ENCODE results near the gene RGS12. TPM values are rescaled to one million over a fixed set of nuclear protein-coding genes. Genes with fewer than 3 reads are reported as not detected.

Gene RGS12
- total RNA-seq, 2 experiments from 2014 or later = 8.0 to 9.4 TPM

- CTCF ChIA-PET = no interaction called here
- no peak overlapping the region for H3K4me3 Mint-ChIP-seq
- no peak for ATAC-seq
These were observed 23.5 kb upstream of the RGS12 start for GRCh38 chr4:3269105-3269927.

GRCh38 chr4:3269991-3270611, 22.7 kb upstream of the RGS12 start:
- no peak for DNase-seq
- no peak overlapping the region for H3K4me3 Mint-ChIP-seq
- H3K27me3 Mint-ChIP-seq = no peaks in the 10 kb centered on the region
- intact Hi-C loops (cut with DNase I, micrococcal nuclease) = no loop called here
- ATAC-seq = no peak
- ChIA-PET CTCF (no interaction called here), POLR2A (no interaction called here)
- no peak overlapping the region for H3K27ac Mint-ChIP-seq
- H3K36me3 Mint-ChIP-seq (ENCODE audit: low read depth) = no peaks in the 10 kb centered on the region
- H3K4me1 Mint-ChIP-seq = no peaks in the 10 kb centered on the region
- H3K9me3 Mint-ChIP-seq (ENCODE audit: low read depth) = peaks cover 2% of the 10 kb centered on the region

More at GRCh38 chr4:3269105-3269927, 23.5 kb upstream of the RGS12 start:
- H3K9me3 Mint-ChIP-seq (ENCODE audit: low read depth) = peaks cover 2% of the 10 kb centered on the region
- H3K36me3 Mint-ChIP-seq (ENCODE audit: low read depth) = no peaks in the 10 kb centered on the region
- intact Hi-C loops (cut with DNase I, micrococcal nuclease) = no loop called here
- DNase-seq = no peak
- no peaks in the 10 kb centered on the region for H3K4me1 Mint-ChIP-seq
- no peak overlapping the region for H3K27ac Mint-ChIP-seq
- H3K27me3 Mint-ChIP-seq = no peaks in the 10 kb centered on the region
- POLR2A ChIA-PET = no interaction called here

DNA sequence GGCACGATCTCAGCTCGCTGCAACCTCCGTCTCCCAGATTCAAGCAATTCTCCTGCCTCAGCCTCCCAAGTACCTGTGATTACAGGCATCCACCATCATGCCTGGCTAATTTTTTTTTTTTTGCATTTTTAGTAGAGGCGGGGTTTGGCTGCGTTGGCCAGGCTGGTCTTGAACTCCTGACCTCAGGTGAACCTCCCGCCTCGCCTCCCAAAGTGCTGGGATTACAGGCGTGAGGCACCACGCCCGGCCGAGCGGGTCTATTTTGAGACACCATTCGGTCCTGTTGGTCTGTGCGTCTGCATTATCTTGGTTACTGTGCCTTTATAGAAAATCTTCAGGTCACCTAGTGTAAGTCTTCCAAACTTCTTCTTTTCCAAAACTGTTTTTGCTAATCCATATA, 21.7 kb upstream of the RGS12 start:
- intact Hi-C loops (cut with DNase I, micrococcal nuclease) = no loop called here
- ChIA-PET POLR2A (no interaction called here), CTCF (no interaction called here)
- no peaks in the 10 kb centered on the region for H3K36me3 Mint-ChIP-seq (ENCODE audit: low read depth)
- H3K27me3 Mint-ChIP-seq = no peaks in the 10 kb centered on the region
- no peak for ATAC-seq
- no peak overlapping the region for H3K27ac Mint-ChIP-seq
- H3K4me3 Mint-ChIP-seq = no peak overlapping the region
- H3K4me1 Mint-ChIP-seq = no peaks in the 10 kb centered on the region
- DNase-seq = no peak
- H3K9me3 Mint-ChIP-seq (ENCODE audit: low read depth) = peaks cover 2% of the 10 kb centered on the region

GRCh38 chr4:3276986-3277385, 15.8 kb upstream of the RGS12 start:
- POLR2A ChIA-PET = no interaction called here
- H3K4me3 Mint-ChIP-seq = no peak overlapping the region

DNA sequence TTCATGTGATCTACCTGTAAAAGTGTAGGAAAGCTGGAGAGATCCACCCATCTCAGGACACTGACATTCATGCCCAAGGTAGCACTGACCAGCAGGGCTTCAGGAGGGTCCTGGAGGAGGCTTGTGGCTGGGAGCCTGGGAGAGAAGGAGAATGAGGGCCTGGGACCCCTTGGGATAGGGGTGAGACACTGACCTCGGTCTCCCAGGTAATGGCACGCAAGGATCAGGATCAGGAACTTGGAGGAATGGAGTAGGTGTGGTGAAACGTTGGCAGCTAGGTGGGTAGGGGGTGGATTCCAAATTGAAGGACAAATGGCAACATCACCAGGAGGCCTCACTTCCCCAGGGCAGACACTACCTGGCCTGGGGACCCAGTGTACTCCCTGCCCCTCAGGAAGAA, 12.4 kb upstream of the RGS12 start:
- Mint-ChIP-seq H3K4me1 (no peaks in the 10 kb centered on the region), H3K27ac (no peak overlapping the region), H3K27me3 (no peaks in the 10 kb centered on the region), H3K4me3 (no peak overlapping the region), H3K36me3 (ENCODE audit: low read depth) (peaks cover 5% of the 10 kb centered on the region), H3K9me3 (ENCODE audit: low read depth) (peaks cover 7% of the 10 kb centered on the region)
- DNase-seq (no peak), ATAC-seq (no peak)
- intact Hi-C loops (cut with DNase I, micrococcal nuclease) = no loop called here
- POLR2A ChIA-PET = no interaction called here
- CTCF ChIA-PET = interaction anchor here (0.8 kb wide), 1 partner anchor 174 kb away, joined by 3 read pairs; no protein-coding TSS in a partner anchor

More at GRCh38 chr4:3276986-3277385, 15.8 kb upstream of the RGS12 start:
- Mint-ChIP-seq H3K9me3 (ENCODE audit: low read depth) (peaks cover 9% of the 10 kb centered on the region), H3K27me3 (no peaks in the 10 kb centered on the region), H3K4me1 (no peaks in the 10 kb centered on the region), H3K27ac (no peak overlapping the region), H3K36me3 (ENCODE audit: low read depth) (peaks cover 4% of the 10 kb centered on the region)
- DNase-seq = no peak
- CTCF ChIA-PET = no interaction called here
- ATAC-seq = no peak
- intact Hi-C loops (cut with DNase I, micrococcal nuclease) = no loop called here

DNA sequence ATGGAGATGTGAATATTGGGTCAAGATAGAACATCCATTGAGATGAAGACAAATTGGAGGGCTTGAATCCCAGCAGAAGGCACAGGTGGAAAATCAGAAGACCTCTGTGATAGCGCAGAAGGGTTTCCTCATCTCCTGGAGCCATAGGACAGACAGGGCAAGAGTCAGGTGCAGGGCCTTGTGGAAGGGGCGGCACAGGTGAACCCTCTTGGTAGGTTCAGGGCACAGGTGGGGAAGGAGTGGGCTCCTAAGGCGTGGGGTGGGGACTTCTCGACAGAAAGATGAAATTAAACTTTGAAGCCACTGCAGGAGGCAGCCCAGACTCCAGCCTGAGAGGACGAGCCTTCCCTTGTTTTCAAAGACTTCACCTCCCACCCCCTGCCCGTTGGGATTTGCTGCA, 9.3 kb upstream of the RGS12 start:
- H3K27ac Mint-ChIP-seq = no peak overlapping the region

DNA sequence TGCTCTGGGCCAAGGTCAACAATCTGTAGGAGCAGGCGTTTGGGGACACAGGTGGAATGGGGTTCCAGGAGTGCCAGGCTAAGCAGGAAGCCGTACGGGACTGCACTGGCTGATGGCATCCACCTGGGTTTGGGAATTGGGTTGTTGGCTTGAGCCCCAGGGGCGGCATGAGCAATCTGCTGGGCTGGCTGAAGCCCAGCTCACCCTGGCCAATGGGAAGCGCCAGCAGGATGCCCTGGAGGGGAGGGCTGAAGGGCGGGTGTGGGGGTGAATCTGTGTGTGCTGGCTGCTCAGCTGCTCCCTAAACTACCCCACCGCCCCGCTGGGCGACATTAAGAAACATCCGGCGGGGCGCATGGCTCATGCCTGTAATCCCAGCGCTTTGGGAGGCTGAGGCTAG, 8.9 kb upstream of the RGS12 start:
- H3K27me3 Mint-ChIP-seq = peaks cover 4% of the 10 kb centered on the region
- H3K4me1 Mint-ChIP-seq = no peaks in the 10 kb centered on the region
- H3K4me3 Mint-ChIP-seq = no peak overlapping the region
- POLR2A ChIA-PET = interaction anchor here (0.5 kb wide), 1 partner anchor 25 kb away, joined by 3 read pairs; no protein-coding TSS in a partner anchor
- no peak overlapping the region for H3K27ac Mint-ChIP-seq
- intact Hi-C loops (cut with DNase I, micrococcal nuclease) = no loop called here
- DNase-seq = no peak
- ATAC-seq = no peak
- H3K36me3 Mint-ChIP-seq (ENCODE audit: low read depth) = peaks cover 5% of the 10 kb centered on the region
- CTCF ChIA-PET = no interaction called here
- H3K9me3 Mint-ChIP-seq (ENCODE audit: low read depth) = peaks cover 7% of the 10 kb centered on the region

More for the DNA sequence above, 9.3 kb upstream of the RGS12 start:
- Mint-ChIP-seq H3K4me1 (no peaks in the 10 kb centered on the region), H3K36me3 (ENCODE audit: low read depth) (peaks cover 5% of the 10 kb centered on the region), H3K9me3 (ENCODE audit: low read depth) (peaks cover 7% of the 10 kb centered on the region), H3K27me3 (peaks cover 4% of the 10 kb centered on the region), H3K4me3 (no peak overlapping the region)
- no peak for ATAC-seq
- DNase-seq = no peak
- POLR2A ChIA-PET = no interaction called here
- intact Hi-C loops (cut with DNase I, micrococcal nuclease) = no loop called here
- CTCF ChIA-PET = no interaction called here

DNA sequence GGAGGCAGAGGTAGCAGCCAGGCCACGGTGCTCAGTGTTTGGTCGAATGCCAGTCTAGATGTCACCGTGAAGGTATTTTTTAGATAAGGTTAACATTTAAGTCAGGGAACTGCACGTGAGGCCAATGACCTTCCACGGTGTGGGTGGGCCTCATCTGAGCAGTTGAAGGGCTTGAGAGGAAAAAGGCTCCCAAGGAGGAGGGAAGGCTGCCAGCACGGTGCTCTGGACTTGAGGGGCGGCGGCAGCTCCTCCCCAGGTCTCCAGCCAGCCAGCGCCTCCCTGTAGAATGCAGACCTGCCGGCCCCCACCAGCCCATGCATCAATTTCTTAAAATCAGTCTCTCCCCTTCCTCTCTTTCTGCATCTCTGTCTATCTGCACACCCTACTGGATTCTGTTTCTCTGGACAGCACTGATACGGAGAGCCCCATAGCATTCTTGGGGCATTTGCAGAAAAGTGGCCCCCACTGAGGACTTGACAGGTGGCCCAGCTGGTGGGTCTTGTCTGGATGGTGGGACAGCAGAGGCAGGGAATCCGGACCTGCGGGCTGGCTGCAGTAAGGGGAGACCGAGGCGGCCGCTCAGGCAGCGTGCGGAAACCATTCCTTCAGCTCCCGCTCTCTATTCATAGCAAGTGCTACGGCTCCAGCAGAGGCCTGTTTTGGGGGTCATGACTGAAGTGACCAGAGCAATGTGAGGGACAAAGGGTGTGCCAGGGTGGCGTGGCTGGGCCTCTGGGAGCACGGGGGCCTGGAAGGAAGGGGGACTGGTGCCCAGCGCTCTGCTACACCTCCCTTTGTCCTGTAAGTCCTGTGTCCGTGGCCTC, 7.9 kb upstream of the RGS12 start:
- Mint-ChIP-seq H3K36me3 (ENCODE audit: low read depth) (peaks cover 5% of the 10 kb centered on the region), H3K4me3 (no peak overlapping the region), H3K4me1 (no peaks in the 10 kb centered on the region), H3K27ac (no peak overlapping the region), H3K9me3 (ENCODE audit: low read depth) (peaks cover 3% of the 10 kb centered on the region), H3K27me3 (peaks cover 4% of the 10 kb centered on the region)
- ChIA-PET CTCF (no interaction called here), POLR2A (no interaction called here)
- DNase-seq = no peak
- no peak for ATAC-seq
- intact Hi-C loops (cut with DNase I, micrococcal nuclease) = no loop called here

DNA sequence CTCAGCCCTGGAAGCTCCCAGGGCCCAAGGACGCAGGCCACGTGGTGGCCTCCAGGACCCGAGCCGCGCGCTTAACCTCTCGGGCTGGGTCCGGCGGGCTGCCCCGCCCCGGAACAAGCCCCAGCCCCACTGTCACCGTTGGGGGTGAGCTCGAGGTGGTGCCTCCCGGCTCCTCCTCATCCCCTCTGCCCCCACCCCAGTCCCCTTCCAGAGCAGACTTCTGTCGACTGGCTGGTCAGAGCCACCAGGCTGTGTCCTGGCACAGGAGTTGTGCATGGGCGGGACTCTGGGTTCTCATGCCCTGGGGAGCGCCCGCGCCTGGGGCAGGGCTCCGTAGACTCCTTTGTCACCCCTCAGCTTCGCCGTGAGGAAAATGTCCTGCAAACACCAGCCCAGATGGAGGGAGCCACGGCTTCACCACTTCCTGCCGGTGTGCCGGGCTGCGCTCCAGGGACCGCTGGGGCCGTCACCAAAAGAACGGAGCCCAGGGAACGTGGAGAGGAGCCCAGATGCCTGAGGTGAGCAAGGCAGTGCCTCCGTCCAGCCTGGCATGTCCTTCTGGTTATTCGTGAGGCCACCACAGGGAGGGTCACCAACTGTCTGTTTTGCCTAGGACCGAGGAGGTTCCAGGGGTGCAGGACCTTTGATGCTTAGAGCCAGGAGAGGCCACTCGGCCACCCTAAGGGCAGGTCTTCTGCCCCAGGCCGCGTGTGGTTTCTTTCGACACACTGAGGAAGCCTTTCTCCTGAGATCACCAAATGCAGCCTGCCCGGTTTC, 7.1 kb upstream of the RGS12 start:
- DNase-seq = no peak
- ChIA-PET POLR2A (no interaction called here), CTCF (no interaction called here)
- H3K4me1 Mint-ChIP-seq = no peaks in the 10 kb centered on the region
- ATAC-seq = no peak
- intact Hi-C loops (cut with DNase I, micrococcal nuclease) = no loop called here
- peaks cover 3% of the 10 kb centered on the region for H3K9me3 Mint-ChIP-seq (ENCODE audit: low read depth)
- H3K36me3 Mint-ChIP-seq (ENCODE audit: low read depth) = peaks cover 5% of the 10 kb centered on the region
- H3K27ac Mint-ChIP-seq = no peak overlapping the region
- no peak overlapping the region for H3K4me3 Mint-ChIP-seq
- peaks cover 4% of the 10 kb centered on the region for H3K27me3 Mint-ChIP-seq

DNA sequence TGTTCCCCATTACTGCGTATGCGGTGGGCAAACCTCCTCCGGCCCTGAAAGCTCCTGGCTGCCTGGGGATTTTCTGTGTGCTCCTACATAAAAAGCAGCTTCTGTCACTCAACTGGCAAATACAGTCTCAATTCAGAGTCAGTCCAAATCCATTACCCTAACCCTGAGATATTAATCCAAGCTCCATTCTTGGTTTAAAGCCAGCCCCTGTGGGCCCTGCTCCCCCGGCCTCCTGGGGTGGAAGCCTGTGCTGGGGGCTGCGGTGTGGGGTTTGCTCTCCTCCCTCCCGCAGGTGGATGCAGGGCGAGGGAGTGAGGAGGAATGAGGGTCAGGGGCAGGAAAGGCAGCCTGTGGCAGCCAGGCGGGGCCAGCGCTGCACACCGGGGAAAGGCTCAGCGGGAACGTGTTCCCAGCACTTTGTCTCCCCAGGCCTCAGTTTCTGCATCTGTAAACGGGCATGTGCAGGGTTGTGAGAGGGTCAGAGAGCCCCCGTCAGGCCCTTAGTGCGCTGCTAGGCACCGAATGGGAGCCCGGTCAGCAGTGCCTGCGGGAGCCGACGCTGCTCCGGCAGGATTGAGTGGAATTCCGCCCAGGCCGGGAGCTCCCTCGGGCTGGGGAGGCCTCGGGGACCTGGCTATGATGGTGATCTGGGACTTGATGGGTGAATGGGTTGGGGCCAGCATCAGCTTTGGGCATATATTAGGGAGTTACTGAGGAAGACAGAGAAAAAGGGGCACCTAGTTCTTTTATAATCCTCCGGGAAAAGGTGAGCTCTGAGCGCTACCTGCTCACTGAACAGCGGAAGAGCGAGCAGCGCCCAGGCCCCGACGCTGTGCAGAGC, 6.3 kb upstream of the RGS12 start:
- CTCF ChIA-PET = interaction anchor here (1.1 kb wide), 1 partner anchor 180 kb away, joined by 3 read pairs; no protein-coding TSS in a partner anchor
- Mint-ChIP-seq H3K27ac (no peak overlapping the region), H3K27me3 (peaks cover 6% of the 10 kb centered on the region)

More for the DNA sequence above, 6.3 kb upstream of the RGS12 start:
- DNase-seq (no peak), ATAC-seq (no peak)
- Mint-ChIP-seq H3K36me3 (ENCODE audit: low read depth) (peaks cover 5% of the 10 kb centered on the region), H3K4me1 (peaks cover 2% of the 10 kb centered on the region), H3K9me3 (ENCODE audit: low read depth) (peaks cover 3% of the 10 kb centered on the region), H3K4me3 (no peak overlapping the region)
- intact Hi-C loops (cut with DNase I, micrococcal nuclease) = no loop called here
- POLR2A ChIA-PET = no interaction called here
